Measurements from ENCODE around the gene IQGAP1. TPM values are rescaled to one million over a fixed set of nuclear protein-coding genes. Genes with fewer than 3 reads are reported as not detected.

The IQGAP1 gene
- total RNA-seq, 1 donor from 2014 or later = 39.4 TPM

DNA sequence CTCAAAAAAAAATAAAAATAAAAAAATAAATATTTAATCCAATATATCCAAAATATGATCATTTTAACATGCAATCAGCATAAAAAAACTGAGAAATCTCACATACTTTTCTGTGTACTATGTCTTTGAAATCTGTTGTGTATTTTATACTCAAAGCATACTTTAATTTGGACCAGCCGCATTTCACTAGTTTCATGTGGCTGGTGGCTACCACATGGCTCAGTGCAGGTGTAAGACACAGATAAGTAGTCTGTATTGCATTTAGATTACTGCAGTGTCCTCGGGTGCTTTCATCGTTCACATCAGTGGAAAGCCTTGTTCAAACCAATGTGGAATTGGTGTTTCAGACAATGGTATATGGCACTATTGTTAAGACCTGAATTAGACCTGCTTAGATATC lies 152.7 kb downstream of the IQGAP1 start:
- DNase-seq (no peak), ATAC-seq (ENCODE audit: poor library complexity) (no peak)
- intact Hi-C loops (cut with DNase I) = no loop called here

- intact Hi-C loops (cut with DNase I) = no loop called here
- DNase-seq (no peak), ATAC-seq (ENCODE audit: poor library complexity) (no peak)
Observed at GRCh38 chr15:90545095-90545494, 157.1 kb downstream of the IQGAP1 start.

DNA sequence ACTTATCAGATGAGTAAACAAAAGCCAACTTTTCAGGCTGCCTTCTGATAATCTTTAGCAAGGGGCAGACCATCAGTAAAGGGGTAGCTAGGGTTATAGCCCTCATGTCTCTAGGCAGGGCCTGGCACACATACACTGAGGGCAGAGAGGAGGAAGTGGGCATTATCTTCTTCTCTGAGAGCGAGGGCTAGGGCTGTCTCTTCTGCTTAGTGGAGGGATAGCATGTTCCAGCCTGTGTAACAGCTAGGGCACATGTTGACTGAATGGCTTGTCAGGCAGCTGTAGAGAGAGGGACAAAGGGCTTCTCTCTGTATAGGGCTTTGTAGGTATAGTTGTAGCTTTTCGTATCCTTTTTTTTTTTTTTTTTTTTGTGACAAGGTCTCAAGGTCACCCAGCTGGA lies 159.5 kb downstream of the IQGAP1 start:
- DNase-seq (no peak), ATAC-seq (ENCODE audit: poor library complexity) (peak; percentile 32)
- intact Hi-C loops (cut with DNase I) = no loop called here

- no peak for ATAC-seq (ENCODE audit: poor library complexity)
- DNase-seq = no peak
- intact Hi-C loops (cut with DNase I) = no loop called here
Observed at GRCh38 chr15:90550919-90551318, 162.9 kb downstream of the IQGAP1 start.

Other genes with a start within 250 kb of the IQGAP1 start
- gene SEMA4B, start 186.9 kb upstream of the IQGAP1 start, total RNA-seq = 24.6 TPM
- gene CIB1, start 154.3 kb upstream of the IQGAP1 start, total RNA-seq = 71.6 TPM
- 9.1 TPM for gene GDPGP1, start 154.0 kb upstream of the IQGAP1 start, total RNA-seq
- not detected for gene TTLL13, start 138.7 kb upstream of the IQGAP1 start, total RNA-seq
- 122 TPM for gene NGRN, start 122.6 kb upstream of the IQGAP1 start, total RNA-seq
- 2.2 TPM for gene ZNF774, start 36.0 kb upstream of the IQGAP1 start, total RNA-seq
- 27.2 TPM for gene CRTC3, start 141.7 kb downstream of the IQGAP1 start, total RNA-seq

Data from Right ventricle myocardium superior (tissue), 1 donor.